Measurements from ENCODE around the gene FCRL5. TPM values are rescaled to one million over a fixed set of nuclear protein-coding genes. Genes with fewer than 3 reads are reported as not detected.

The FCRL5 gene
- total and polyA plus RNA-seq, 7 donors = 0.60 to 10.2 TPM; not detected in 5

DNA sequence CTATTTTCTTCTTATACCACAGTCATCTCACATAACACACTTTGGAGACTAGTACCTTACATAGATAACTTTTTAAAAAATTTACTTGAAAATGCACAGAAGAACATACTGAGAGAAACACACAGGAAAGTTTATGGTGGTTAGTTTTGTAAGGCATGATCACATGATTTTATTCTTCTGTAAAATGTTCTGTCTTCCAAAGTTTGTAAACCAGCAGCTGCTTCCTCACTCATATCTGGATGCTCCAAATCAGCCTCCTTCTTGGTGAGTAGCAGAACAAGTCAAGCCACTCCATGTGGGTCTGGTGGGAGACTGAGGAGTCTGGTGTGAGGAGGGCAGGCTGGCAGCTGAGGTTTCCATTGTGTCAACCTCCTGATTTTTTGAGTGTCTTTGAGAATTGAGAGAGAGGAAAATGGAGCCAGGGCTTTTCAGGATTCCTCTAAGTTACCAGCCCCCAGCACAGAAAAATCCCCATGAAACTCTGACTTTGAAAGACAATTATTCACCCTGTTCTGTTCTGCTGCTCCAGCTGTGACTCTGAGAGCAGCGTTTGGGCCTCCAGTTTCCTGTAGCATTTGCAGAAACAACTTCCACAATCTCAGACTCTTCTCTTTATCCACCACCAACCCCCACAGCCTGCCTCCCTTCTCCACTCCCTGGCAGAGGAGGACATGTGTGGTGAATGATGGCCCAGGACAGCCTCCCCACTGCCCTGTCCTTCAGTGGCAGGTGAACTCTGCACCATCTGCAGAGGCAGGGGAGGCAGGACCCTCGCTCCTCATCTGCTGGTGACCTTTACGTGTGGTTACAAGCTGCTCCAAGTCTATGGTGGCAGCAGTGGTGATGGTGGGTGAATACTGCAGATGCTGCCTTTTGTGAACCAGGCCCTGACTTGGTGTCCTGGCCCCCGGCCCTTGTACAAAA lies 82.3 kb downstream of the FCRL5 start:
- no peaks in the 10 kb centered on the region for H3K36me3 ChIP-seq
- H3K9me3 ChIP-seq = no peaks in the 10 kb centered on the region
- H3K27ac ChIP-seq = no peak overlapping the region
- no peaks in the 10 kb centered on the region for H3K27me3 ChIP-seq
- no peaks in the 10 kb centered on the region for H3K4me1 ChIP-seq
- intact Hi-C loops (cut with DNase I) = no loop called here
- no peak for DNase-seq
- 77 to 91% methylated on average over 4 of the region's 4 CpGs for WGBS, 2 donors
- H3K4me3 ChIP-seq = no peak overlapping the region
- TF ChIP-seq POLR2AphosphoS5 (IDR thresholded peaks at IDR 0.05) = no peak
- no peak for TF ChIP-seq EP300 (IDR thresholded peaks at IDR 0.05)
- TF ChIP-seq, protein P1, sequence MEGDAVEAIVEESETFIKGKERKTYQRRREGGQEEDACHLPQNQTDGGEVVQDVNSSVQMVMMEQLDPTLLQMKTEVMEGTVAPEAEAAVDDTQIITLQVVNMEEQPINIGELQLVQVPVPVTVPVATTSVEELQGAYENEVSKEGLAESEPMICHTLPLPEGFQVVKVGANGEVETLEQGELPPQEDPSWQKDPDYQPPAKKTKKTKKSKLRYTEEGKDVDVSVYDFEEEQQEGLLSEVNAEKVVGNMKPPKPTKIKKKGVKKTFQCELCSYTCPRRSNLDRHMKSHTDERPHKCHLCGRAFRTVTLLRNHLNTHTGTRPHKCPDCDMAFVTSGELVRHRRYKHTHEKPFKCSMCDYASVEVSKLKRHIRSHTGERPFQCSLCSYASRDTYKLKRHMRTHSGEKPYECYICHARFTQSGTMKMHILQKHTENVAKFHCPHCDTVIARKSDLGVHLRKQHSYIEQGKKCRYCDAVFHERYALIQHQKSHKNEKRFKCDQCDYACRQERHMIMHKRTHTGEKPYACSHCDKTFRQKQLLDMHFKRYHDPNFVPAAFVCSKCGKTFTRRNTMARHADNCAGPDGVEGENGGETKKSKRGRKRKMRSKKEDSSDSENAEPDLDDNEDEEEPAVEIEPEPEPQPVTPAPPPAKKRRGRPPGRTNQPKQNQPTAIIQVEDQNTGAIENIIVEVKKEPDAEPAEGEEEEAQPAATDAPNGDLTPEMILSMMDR (IDR thresholded peaks at IDR 0.05) = no peak
- TF ChIP-seq POLR2A (IDR thresholded peaks at IDR 0.05) = no peak

DNA sequence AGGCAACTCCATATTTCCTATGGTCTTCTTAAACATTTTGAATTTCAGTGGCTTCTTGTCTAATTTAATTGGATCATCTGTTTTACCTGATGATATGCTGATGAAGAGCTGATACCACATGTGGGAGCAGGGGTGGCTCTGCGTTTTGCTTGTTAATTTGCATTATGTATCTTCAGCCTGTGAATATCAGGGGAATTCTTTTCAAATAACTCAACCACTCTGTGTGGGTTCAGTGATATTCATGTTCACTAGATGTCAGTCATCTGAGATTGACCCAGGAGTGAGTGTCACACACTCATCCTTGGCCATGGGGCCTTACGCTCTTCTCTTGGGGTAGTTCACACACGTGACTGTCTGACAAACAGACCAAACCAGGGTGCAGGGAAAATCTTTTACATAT lies 83.0 kb downstream of the FCRL5 start:
- Histone ChIP-seq H3K4me3 (no peak overlapping the region), H3K9me3 (no peaks in the 10 kb centered on the region), H3K27me3 (no peaks in the 10 kb centered on the region), H3K27ac (no peak overlapping the region), H3K4me1 (no peaks in the 10 kb centered on the region), H3K36me3 (no peaks in the 10 kb centered on the region)
- WGBS, 2 donors = 89 to 94% methylated on average over 3 of the region's 3 CpGs
- no peak for TF ChIP-seq POLR2AphosphoS5 (IDR thresholded peaks at IDR 0.05)
- TF ChIP-seq, protein P1 (IDR thresholded peaks at IDR 0.05) = no peak
- no peak for TF ChIP-seq POLR2A (IDR thresholded peaks at IDR 0.05)
- no peak for TF ChIP-seq EP300 (IDR thresholded peaks at IDR 0.05)
- intact Hi-C loops (cut with DNase I) = no loop called here
- DNase-seq = no peak

DNA sequence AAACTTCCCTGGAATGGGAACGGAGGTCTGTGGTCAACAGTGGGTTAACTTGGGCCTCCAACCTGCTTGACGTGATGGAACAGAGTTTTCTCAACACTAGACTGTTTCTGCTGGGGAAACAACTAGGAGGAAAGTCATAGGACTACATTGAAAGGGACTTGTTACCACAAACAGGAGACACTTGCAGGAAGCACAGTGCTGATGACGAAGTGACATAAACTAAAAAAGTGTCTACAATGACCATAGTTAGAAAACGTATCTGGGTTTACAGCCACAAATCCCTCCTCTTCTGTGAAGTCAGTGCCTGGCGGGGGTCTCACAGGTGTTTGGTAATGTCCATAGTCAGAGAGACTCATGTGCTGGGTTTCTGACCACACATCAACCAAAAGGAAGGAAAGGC lies 86.3 kb downstream of the FCRL5 start:
- no peaks in the 10 kb centered on the region for H3K36me3 ChIP-seq
- no peaks in the 10 kb centered on the region for H3K9me3 ChIP-seq
- WGBS, 2 donors = 75 to 88% methylated on average over 5 of the region's 5 CpGs
- no peaks in the 10 kb centered on the region for H3K27me3 ChIP-seq
- H3K4me1 ChIP-seq = no peaks in the 10 kb centered on the region
- intact Hi-C loops (cut with DNase I) = no loop called here
- H3K4me3 ChIP-seq = no peak overlapping the region
- TF ChIP-seq, protein P1 (IDR thresholded peaks at IDR 0.05) = no peak
- TF ChIP-seq EP300 (IDR thresholded peaks at IDR 0.05) (no peak), POLR2AphosphoS5 (IDR thresholded peaks at IDR 0.05) (no peak), POLR2A (IDR thresholded peaks at IDR 0.05) (no peak)
- DNase-seq = no peak
- H3K27ac ChIP-seq = no peak overlapping the region

Other genes with a start within 250 kb of the FCRL5 start
- not detected for gene FCRL4, start 45.6 kb upstream of the FCRL5 start, total RNA-seq
- gene FCRL4, start 45.6 kb upstream of the FCRL5 start, polyA plus RNA-seq = under 1 TPM in 1 of 3 donors, not detected in 2; 0.96 TPM
- gene FCRL3, start 148.3 kb upstream of the FCRL5 start, total RNA-seq = not detected
- gene FCRL3, start 148.3 kb upstream of the FCRL5 start, polyA plus RNA-seq = 1 to 10 TPM in 1 of 3 donors, under 1 TPM in 1, not detected in 1; under 0.01 to 6.7 TPM
- not detected for gene FCRL2, start 224.6 kb upstream of the FCRL5 start, total RNA-seq
- 10 to 100 TPM in 1 of 3 donors, under 1 TPM in 1, not detected in 1; 0.60 to 13.6 TPM for gene FCRL2, start 224.6 kb upstream of the FCRL5 start, polyA plus RNA-seq